Keratinocyte (primary cell): ENCODE results near the gene ZNF202.

Experiments
- CTCF ChIP-seq, 3 experiments: IDR thresholded peaks in 1 of 3; conservative IDR thresholded peaks in 1 of 3; optimal IDR thresholded peaks in 1 of 3; 2 replicates in 2 of 3; 3 replicates in 1 of 3; pipeline versions ENCODE3 to v1.5.1; 2011; ENCODE audit warnings: low read length in 3 of 3, mild to moderate bottlenecking in 3 of 3, moderate library complexity in 2 of 3, control low read depth in 1 of 3, inconsistent platforms in 1 of 3; ENCODE audit not compliant: insufficient read depth in 2 of 3; ENCODE audit errors: extremely low read depth in 1 of 3
- EZH2 ChIP-seq: IDR thresholded peaks from one replicate; pipeline ENCODE4 v1.6.1; 2012; ENCODE audit warnings: inconsistent platforms, mild to moderate bottlenecking, low read length, moderate library complexity

- TF ChIP-seq CTCF (optimal IDR thresholded peaks at IDR 0.05 in 1 of 3, IDR thresholded peaks at IDR 0.05 in 1 of 3, conservative IDR thresholded peaks at IDR 0.05 in 1 of 3; ENCODE audit: extremely low read depth in 1 of 3, insufficient read depth in 2 of 3, low read length in 3 of 3) (no peak), EZH2 (no peak)
Measured at GRCh38 chr11:123719452-123719851, 22.0 kb downstream of the ZNF202 start.
